ENCODE results near the gene SHB. TPM values are rescaled to one million over a fixed set of nuclear protein-coding genes. Genes with fewer than 3 reads are reported as not detected.
"Not testable (repeated sequence)": the region's sequence is repeated elsewhere in the genome, so short reads cannot be mapped to it uniquely, and the experiment has no call there.

Gene SHB
- total RNA-seq, 2 donors from 2014 or later, result 25.2 to 29.3 TPM

DNA sequence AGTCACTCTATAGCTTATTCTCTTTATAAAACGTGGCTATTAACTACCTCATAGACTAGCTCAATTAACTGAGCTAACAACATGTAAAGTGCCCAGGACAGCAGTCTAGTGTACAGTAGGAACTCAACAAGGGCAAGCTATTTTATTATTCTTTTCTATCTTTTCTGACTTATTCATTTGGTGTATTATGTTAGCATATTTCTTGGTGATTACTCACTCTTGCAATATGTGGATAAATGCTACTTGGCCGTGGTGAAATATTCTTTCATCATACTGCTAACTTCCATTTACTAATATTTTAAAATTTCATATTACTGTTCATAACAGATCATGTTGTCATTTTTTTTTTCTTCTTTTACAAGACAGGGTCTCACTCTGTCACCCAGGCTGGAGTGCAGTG lies 170.0 kb downstream of the SHB start:
- WGBS, 2 donors, result 80 to 85% methylated on average over 2 of the region's 2 CpGs
- intact Hi-C loops (cut with DNase I), result no loop called here
- no peak for TF ChIP-seq POLR2A (IDR thresholded peaks at IDR 0.05)
- TF ChIP-seq, protein P1, sequence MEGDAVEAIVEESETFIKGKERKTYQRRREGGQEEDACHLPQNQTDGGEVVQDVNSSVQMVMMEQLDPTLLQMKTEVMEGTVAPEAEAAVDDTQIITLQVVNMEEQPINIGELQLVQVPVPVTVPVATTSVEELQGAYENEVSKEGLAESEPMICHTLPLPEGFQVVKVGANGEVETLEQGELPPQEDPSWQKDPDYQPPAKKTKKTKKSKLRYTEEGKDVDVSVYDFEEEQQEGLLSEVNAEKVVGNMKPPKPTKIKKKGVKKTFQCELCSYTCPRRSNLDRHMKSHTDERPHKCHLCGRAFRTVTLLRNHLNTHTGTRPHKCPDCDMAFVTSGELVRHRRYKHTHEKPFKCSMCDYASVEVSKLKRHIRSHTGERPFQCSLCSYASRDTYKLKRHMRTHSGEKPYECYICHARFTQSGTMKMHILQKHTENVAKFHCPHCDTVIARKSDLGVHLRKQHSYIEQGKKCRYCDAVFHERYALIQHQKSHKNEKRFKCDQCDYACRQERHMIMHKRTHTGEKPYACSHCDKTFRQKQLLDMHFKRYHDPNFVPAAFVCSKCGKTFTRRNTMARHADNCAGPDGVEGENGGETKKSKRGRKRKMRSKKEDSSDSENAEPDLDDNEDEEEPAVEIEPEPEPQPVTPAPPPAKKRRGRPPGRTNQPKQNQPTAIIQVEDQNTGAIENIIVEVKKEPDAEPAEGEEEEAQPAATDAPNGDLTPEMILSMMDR (IDR thresholded peaks at IDR 0.05), result no peak

DNA sequence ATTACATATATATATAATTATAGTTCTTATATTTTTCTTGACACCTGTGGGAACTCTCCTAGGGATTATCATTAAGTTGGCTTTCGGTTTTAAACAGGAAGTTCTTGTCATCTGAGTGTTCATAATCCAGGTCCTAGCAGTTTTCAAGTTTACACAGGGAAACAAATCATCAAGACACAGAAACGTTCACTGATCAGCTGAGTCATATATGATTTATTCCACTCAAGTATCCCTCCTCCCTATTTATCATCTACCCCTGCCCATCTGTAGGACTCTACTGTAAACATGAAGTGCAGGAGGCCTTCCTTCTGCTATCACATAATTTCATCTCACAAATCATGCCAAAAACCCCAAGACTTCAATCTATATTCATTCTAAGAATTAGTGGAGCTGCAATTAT lies 171.4 kb downstream of the SHB start:
- H3K27me3 ChIP-seq, result no peaks in the 10 kb centered on the region
- DNase-seq (no peak), ATAC-seq (no peak)
- H3K4me1 ChIP-seq, result peaks cover 14% of the 10 kb centered on the region
- H3K27ac ChIP-seq, result no peak overlapping the region
- WGBS, 2 donors, result 51 to 55% methylated on average over 2 of the region's 2 CpGs
- H3K4me3 ChIP-seq, result no peak overlapping the region
- TF ChIP-seq, protein P1 (IDR thresholded peaks at IDR 0.05), result no peak
- no peak for TF ChIP-seq POLR2A (IDR thresholded peaks at IDR 0.05)
- peaks cover 14 to 20% of the 10 kb centered on the region in 2 donors for H3K36me3 ChIP-seq (replicated peaks in 1 of 2; ENCODE audit: insufficient read depth in 1 of 2, low read depth in 2 of 2)
- intact Hi-C loops (cut with DNase I), result no loop called here
- H3K9me3 ChIP-seq, result no peaks in the 10 kb centered on the region

More for the DNA sequence above, 170.0 kb downstream of the SHB start:
- H3K4me1 ChIP-seq, result peaks cover 20% of the 10 kb centered on the region
- no peak overlapping the region for H3K27ac ChIP-seq
- peaks cover 14 to 20% of the 10 kb centered on the region in 2 donors for H3K36me3 ChIP-seq (replicated peaks in 1 of 2; ENCODE audit: insufficient read depth in 1 of 2, low read depth in 2 of 2)
- ATAC-seq (no peak), DNase-seq (no peak)
- no peak overlapping the region for H3K4me3 ChIP-seq
- H3K9me3 ChIP-seq, result no peaks in the 10 kb centered on the region
- no peaks in the 10 kb centered on the region for H3K27me3 ChIP-seq

GRCh38 chr9:37892063-37892462 lies 177.0 kb downstream of the SHB start:
- H3K36me3 ChIP-seq (replicated peaks in 1 of 2; ENCODE audit: insufficient read depth in 1 of 2, low read depth in 2 of 2), result peaks cover 12 to 14% of the 10 kb centered on the region in 2 donors
- no peaks in the 10 kb centered on the region for H3K4me1 ChIP-seq
- H3K4me3 ChIP-seq, result no peak overlapping the region
- DNase-seq, result no peak
- intact Hi-C loops (cut with DNase I), result no loop called here
- H3K27ac ChIP-seq, result no peak overlapping the region
- no peak for ATAC-seq
- no peaks in the 10 kb centered on the region for H3K9me3 ChIP-seq
- WGBS, 2 donors, result 73 to 77% methylated on average over 8 of the region's 8 CpGs
- no peak for TF ChIP-seq POLR2A (IDR thresholded peaks at IDR 0.05)
- TF ChIP-seq, protein P1 (IDR thresholded peaks at IDR 0.05), result no peak
- H3K27me3 ChIP-seq, result no peaks in the 10 kb centered on the region

- H3K27ac ChIP-seq; H3K4me3 ChIP-seq; H3K4me1 ChIP-seq; intact Hi-C loops (cut with DNase I); ATAC-seq; H3K27me3 ChIP-seq; H3K36me3 ChIP-seq (replicated peaks in 1 of 2; ENCODE audit: insufficient read depth in 1 of 2, low read depth in 2 of 2); H3K9me3 ChIP-seq; DNase-seq: not testable (repeated sequence)
- WGBS, 2 donors, result 94 to 96% methylated on average over 6 to 10 of the region's 17 CpGs
Observed at GRCh38 chr9:37891042-37891441, 178.0 kb downstream of the SHB start.

GRCh38 chr9:37889536-37889935 lies 179.5 kb downstream of the SHB start:
- DNase-seq, result no peak
- intact Hi-C loops (cut with DNase I), result no loop called here
- ATAC-seq, result no peak
- H3K4me3 ChIP-seq, result no peak overlapping the region
- H3K9me3 ChIP-seq, result no peaks in the 10 kb centered on the region
- TF ChIP-seq, protein P1 (IDR thresholded peaks at IDR 0.05), result no peak
- no peak for TF ChIP-seq POLR2A (IDR thresholded peaks at IDR 0.05)
- H3K27me3 ChIP-seq, result no peaks in the 10 kb centered on the region
- no peaks in the 10 kb centered on the region for H3K4me1 ChIP-seq
- no peak overlapping the region for H3K27ac ChIP-seq
- H3K36me3 ChIP-seq (replicated peaks in 1 of 2; ENCODE audit: insufficient read depth in 1 of 2, low read depth in 2 of 2), result peaks cover 4% of the 10 kb centered on the region in 2 donors

- H3K27me3 ChIP-seq; H3K9me3 ChIP-seq; intact Hi-C loops (cut with DNase I); H3K4me1 ChIP-seq; H3K27ac ChIP-seq; H3K4me3 ChIP-seq; H3K36me3 ChIP-seq (replicated peaks in 1 of 2; ENCODE audit: insufficient read depth in 1 of 2, low read depth in 2 of 2); ATAC-seq: not testable (repeated sequence)
- 83 to 95% methylated on average over 11 of the region's 11 CpGs for WGBS, 2 donors
- DNase-seq, result peak in 1 of 4 donors; percentile 26
Observed at GRCh38 chr9:37887977-37888583, 180.9 kb downstream of the SHB start.

Data from body of pancreas (tissue), 4 donors.